DOHH2 (cell line): ENCODE data around the gene RAB6B.

Experiments
- H3F3A ChIP-seq: fragments of 200-600 bp; sonication (generic), shearing (Covaris generic); 2 replicates; pipeline ENCODE4 v1.6.0; 2016; ENCODE audit warnings: antibody characterized with exemption, mild to moderate bottlenecking; ENCODE audit not compliant: control insufficient read depth, insufficient read depth
- H3K27ac ChIP-seq: fragments of 200-600 bp; sonication (generic); 2 replicates; pipeline ENCODE4 v1.5.1; 2014; ENCODE audit warnings: low read depth, mild to moderate bottlenecking, low read length, moderate library complexity
- H3K27me3 ChIP-seq: fragments of 200-600 bp; sonication (generic); 2 replicates; pipeline ENCODE4 v1.6.1; 2014; ENCODE audit warnings: mild to moderate bottlenecking, low read length, mixed read lengths; ENCODE audit not compliant: control insufficient read depth
- H3K36me3 ChIP-seq: fragments of 200-600 bp; sonication (generic); 2 replicates; pipeline ENCODE4 v1.6.1; 2014; ENCODE audit warnings: mild to moderate bottlenecking, low read length, moderate library complexity, mixed read lengths; ENCODE audit not compliant: control insufficient read depth
- H3K4me1 ChIP-seq: fragments of 200-600 bp; sonication (generic); 2 replicates; pipeline ENCODE4 v1.6.1; 2014; ENCODE audit warnings: mild to moderate bottlenecking, low read length, mixed read lengths; ENCODE audit not compliant: control insufficient read depth
- H3K4me2 ChIP-seq: fragments of 200-600 bp; sonication (generic); 2 replicates; pipeline ENCODE4 v1.6.0; 2014; ENCODE audit warnings: mild to moderate bottlenecking, low read length, moderate library complexity
- H3K4me3 ChIP-seq: fragments of 200-600 bp; sonication (generic); 2 replicates; pipeline ENCODE4 v1.5.1; 2014; ENCODE audit warnings: mild to moderate bottlenecking, low read length, mixed read lengths
- H3K79me2 ChIP-seq: fragments of 200-600 bp; sonication (generic); 2 replicates; pipeline ENCODE4 v1.6.1; 2014; ENCODE audit warnings: mild to moderate bottlenecking, low read length, mixed read lengths; ENCODE audit not compliant: control insufficient read depth
- H3K9me2 ChIP-seq: fragments of 200-600 bp; sonication (generic); replicated peaks from 2 replicates; pipeline ENCODE4 v1.6.1; 2014; ENCODE audit warnings: mild to moderate bottlenecking, low read length, mixed read lengths; ENCODE audit not compliant: control insufficient read depth
- H3K9me3 ChIP-seq: fragments of 200-600 bp; sonication (generic); 2 replicates; pipeline ENCODE4 v1.6.1; 2014; ENCODE audit warnings: antibody characterized with exemption, low read length, mixed read lengths; ENCODE audit not compliant: control insufficient read depth, insufficient read depth
- H4K20me1 ChIP-seq: fragments of 200-600 bp; sonication (generic); 2 replicates; pipeline ENCODE4 v1.6.0; 2014; ENCODE audit warnings: low read depth, mild to moderate bottlenecking, antibody characterized with exemption, low read length, moderate library complexity; ENCODE audit not compliant: control insufficient read depth, insufficient read depth
- EZH2phosphoT487 ChIP-seq: fragments of 200-600 bp; sonication (generic); IDR thresholded peaks from 2 replicates; pipeline ENCODE4 v1.6.1; 2017; ENCODE audit warnings: borderline replicate concordance, mild to moderate bottlenecking, antibody characterized with exemption, low read length, moderate library complexity, mixed read lengths
- TF ChIP-seq, protein P1 (sequence below): fragments of 200-600 bp; sonication (generic); IDR thresholded peaks from one replicate; pipeline ENCODE4 v1.5.1; 2014; ENCODE audit warnings: antibody characterized with exemption, mild to moderate bottlenecking, low read depth, low read length; ENCODE audit not compliant: poor library complexity, severe bottlenecking

Gene RAB6B

DNA sequence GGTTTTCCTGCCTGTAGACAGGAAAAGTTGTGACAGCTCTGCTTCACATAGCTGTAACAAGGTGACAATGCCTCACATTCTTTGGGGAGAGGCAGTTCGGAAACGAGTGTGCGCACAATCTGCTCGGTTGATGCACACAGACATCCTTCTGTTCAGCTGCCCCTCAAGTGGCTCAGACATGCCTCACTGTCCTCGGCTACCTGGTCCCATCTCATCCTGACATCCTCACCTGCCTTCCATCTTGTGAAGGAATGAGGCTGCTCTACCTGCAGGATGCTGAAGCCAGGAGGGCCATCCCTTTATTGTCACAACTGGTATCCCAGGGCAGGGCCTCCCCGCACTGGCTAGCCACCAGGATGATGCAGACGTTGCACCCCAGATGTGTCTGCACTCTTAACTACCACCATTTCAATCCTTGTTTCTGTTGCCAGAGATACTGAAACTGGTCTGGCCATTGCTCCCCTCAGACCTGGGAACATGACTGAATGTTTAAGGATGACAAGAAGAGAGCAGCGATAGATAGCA lies 70.7 kb downstream of the RAB6B start:
- H3K9me3 ChIP-seq: no peaks in the 10 kb centered on the region
- no peaks in the 10 kb centered on the region for H3K9me2 ChIP-seq
- H3K36me3 ChIP-seq: peaks cover 39% of the 10 kb centered on the region
- no peak overlapping the region for H3K4me3 ChIP-seq
- H3K79me2 ChIP-seq: no peaks in the 10 kb centered on the region
- TF ChIP-seq, protein P1, sequence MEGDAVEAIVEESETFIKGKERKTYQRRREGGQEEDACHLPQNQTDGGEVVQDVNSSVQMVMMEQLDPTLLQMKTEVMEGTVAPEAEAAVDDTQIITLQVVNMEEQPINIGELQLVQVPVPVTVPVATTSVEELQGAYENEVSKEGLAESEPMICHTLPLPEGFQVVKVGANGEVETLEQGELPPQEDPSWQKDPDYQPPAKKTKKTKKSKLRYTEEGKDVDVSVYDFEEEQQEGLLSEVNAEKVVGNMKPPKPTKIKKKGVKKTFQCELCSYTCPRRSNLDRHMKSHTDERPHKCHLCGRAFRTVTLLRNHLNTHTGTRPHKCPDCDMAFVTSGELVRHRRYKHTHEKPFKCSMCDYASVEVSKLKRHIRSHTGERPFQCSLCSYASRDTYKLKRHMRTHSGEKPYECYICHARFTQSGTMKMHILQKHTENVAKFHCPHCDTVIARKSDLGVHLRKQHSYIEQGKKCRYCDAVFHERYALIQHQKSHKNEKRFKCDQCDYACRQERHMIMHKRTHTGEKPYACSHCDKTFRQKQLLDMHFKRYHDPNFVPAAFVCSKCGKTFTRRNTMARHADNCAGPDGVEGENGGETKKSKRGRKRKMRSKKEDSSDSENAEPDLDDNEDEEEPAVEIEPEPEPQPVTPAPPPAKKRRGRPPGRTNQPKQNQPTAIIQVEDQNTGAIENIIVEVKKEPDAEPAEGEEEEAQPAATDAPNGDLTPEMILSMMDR: no peak
- TF ChIP-seq EZH2phosphoT487: no peak
- H3F3A ChIP-seq: no peaks in the 10 kb centered on the region
- H4K20me1 ChIP-seq: no peaks in the 10 kb centered on the region
- H3K4me1 ChIP-seq: no peaks in the 10 kb centered on the region
- H3K4me2 ChIP-seq: no peak overlapping the region
- no peaks in the 10 kb centered on the region for H3K27me3 ChIP-seq
- no peak overlapping the region for H3K27ac ChIP-seq

- TF ChIP-seq, protein P1: no peak
- TF ChIP-seq EZH2phosphoT487: no peak
- Histone ChIP-seq H3F3A (peaks cover 6% of the 10 kb centered on the region; the same call in 1 of the 2 replicates), H3K36me3 (peaks cover 66% of the 10 kb centered on the region), H3K9me3 (no peaks in the 10 kb centered on the region), H3K79me2 (no peaks in the 10 kb centered on the region), H3K4me3 (no peak overlapping the region), H3K4me1 (no peaks in the 10 kb centered on the region), H3K27me3 (no peaks in the 10 kb centered on the region), H4K20me1 (no peaks in the 10 kb centered on the region), H3K4me2 (no peak overlapping the region), H3K9me2 (no peaks in the 10 kb centered on the region), H3K27ac (no peak overlapping the region)
Observed at GRCh38 chr3:133821767-133822638, 73.7 kb downstream of the RAB6B start.

DNA sequence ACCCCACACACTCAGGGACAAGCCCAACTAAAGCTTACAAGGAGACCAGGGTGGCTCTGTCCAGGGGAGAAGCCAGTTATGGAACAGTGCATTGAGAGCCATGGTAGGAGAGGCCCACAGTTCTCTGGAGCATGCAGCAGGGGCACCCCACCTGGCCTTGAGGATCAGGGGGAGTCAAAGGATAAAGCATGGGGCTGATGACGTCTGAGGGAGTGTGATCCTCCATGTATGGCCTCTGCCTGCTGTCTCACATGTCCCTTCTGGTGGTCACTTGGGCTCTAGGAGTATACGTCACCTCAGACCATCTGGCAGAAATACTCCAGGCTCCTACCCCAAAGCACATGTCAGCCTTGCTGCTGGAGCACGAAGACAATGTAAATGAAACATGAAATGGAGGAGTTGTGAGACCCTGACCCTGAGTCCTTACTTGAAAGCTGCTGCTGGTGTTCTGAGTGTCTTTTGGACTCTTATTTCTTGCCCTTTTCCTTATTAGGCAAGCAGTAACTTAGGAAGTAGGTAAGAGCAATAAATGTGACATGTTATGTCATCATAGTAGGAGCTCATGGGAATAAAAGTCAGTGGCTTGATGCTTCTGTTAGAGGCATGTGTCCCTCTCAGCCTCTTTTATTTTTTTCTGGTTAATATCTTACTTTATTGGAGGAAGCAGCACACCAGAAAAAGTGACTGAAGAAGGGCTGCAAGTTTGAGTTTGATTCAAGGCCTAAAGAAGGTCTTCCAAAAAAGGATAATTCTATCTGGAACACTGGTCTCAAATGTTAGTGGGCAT lies 74.6 kb downstream of the RAB6B start:
- no peaks in the 10 kb centered on the region for H3K79me2 ChIP-seq
- TF ChIP-seq EZH2phosphoT487: no peak
- TF ChIP-seq, protein P1: no peak
- H3F3A ChIP-seq: peaks cover 6% of the 10 kb centered on the region; the same call in 1 of the 2 replicates
- H3K4me1 ChIP-seq: no peaks in the 10 kb centered on the region
- peaks cover 75% of the 10 kb centered on the region for H3K36me3 ChIP-seq
- no peaks in the 10 kb centered on the region for H3K9me3 ChIP-seq
- no peak overlapping the region for H3K4me3 ChIP-seq
- no peak overlapping the region for H3K27ac ChIP-seq
- H4K20me1 ChIP-seq: no peaks in the 10 kb centered on the region
- no peaks in the 10 kb centered on the region for H3K27me3 ChIP-seq
- no peak overlapping the region for H3K4me2 ChIP-seq
- H3K9me2 ChIP-seq: no peaks in the 10 kb centered on the region
